Aorta (tissue), 5 donors: Measurements from ENCODE around the gene RXRA. TPM values are rescaled to one million over a fixed set of nuclear protein-coding genes. Genes with fewer than 3 reads are reported as not detected.

Experiments
- ATAC-seq: fragments of 200-7000 bp; cut with Tn5 transposase; one replicate; pipeline ENCODE4 v1.9.1; 2022; ENCODE audit warnings: moderate library complexity; ENCODE audit not compliant: low FRiP score
- DNase-seq, 2 donors: peaks; one replicate each; pipeline ENCODE4 v3.0.0-alpha.2; 2020
- H3K27ac ChIP-seq, 2 donors: one replicate each; pipeline ENCODE4 v1.5.1; 2013; ENCODE audit warnings: low read length in 2 of 2, mild to moderate bottlenecking in 2 of 2, moderate library complexity in 2 of 2, control low read depth in 1 of 2, inconsistent platforms in 1 of 2, low read depth in 1 of 2
- H3K27me3 ChIP-seq, 2 donors: one replicate each; pipeline ENCODE4 v1.6.1; 2013; ENCODE audit warnings: control low read depth in 1 of 2, low read length in 1 of 2, mild to moderate bottlenecking in 1 of 2, moderate library complexity in 1 of 2; ENCODE audit not compliant: insufficient read depth in 2 of 2, control insufficient read depth in 1 of 2
- H3K36me3 ChIP-seq, 2 donors: one replicate each; pipeline ENCODE4 v1.6.1; 2013; ENCODE audit warnings: control low read depth in 1 of 2, low read length in 1 of 2, mild to moderate bottlenecking in 1 of 2; ENCODE audit not compliant: insufficient read depth in 2 of 2, control insufficient read depth in 1 of 2
- H3K4me1 ChIP-seq, 2 donors: one replicate each; pipeline ENCODE4 v1.6.1; 2013; ENCODE audit warnings: low read length in 2 of 2, control low read depth in 1 of 2, mild to moderate bottlenecking in 1 of 2, moderate library complexity in 1 of 2; ENCODE audit not compliant: insufficient read depth in 2 of 2, control insufficient read depth in 1 of 2
- H3K4me3 ChIP-seq, 2 donors: one replicate each; pipeline ENCODE4 v1.5.1; 2013; ENCODE audit warnings: low read length in 2 of 2, control low read depth in 1 of 2, mild to moderate bottlenecking in 1 of 2
- H3K9me3 ChIP-seq: one replicate; pipeline ENCODE4 v1.6.1; 2013; ENCODE audit warnings: mild to moderate bottlenecking, low read length; ENCODE audit not compliant: control insufficient read depth
- WGBS, 2 donors: extraction: QIAGEN DNeasy Blood & Tissue Kit; methylation state at CpG; one replicate each; pipeline ENCODE4 v1.1.7; 2013; 5-methylcytosine and 5-hydroxymethylcytosine counted together
- intact Hi-C, 2 donors: fragments of 100-400 bp; cut with DNase I; formaldehyde crosslinking; loops; one replicate each; pipeline versions ENCODE4 v1.14.2 to v1.15.0; 2022
- polyA plus RNA-seq, 2 donors: library from polyadenylated mRNA; stranded (reverse); fragments of 200-250 nt; gene quantifications; one replicate each; pipeline ENCODE4 v1.2.3, GENCODE V29; 2013
- total RNA-seq, 2 donors: library from RNA; stranded (reverse); fragmentation: NEBNext Ultra II Directional; extraction: Animal tissue kit (Norgen Biotek cat#: 25700); gene quantifications; one replicate each; pipeline ENCODE4 v1.2.1, GENCODE V29; 2021
- donor health status: healthy with polysubstance abuse.
- donor health status: Bipolar disorder and iron deficiency.
- donor health status: DM: no; HTN: no; CAD: no.
- donor health status: DM: no; HTN: no; CAD: no.
- donor health status: DM: yes; HTN: yes; CAD: no.

Gene RXRA
- total and polyA plus RNA-seq, 4 donors: 17.7 to 67.8 (median 32.7) TPM

DNA sequence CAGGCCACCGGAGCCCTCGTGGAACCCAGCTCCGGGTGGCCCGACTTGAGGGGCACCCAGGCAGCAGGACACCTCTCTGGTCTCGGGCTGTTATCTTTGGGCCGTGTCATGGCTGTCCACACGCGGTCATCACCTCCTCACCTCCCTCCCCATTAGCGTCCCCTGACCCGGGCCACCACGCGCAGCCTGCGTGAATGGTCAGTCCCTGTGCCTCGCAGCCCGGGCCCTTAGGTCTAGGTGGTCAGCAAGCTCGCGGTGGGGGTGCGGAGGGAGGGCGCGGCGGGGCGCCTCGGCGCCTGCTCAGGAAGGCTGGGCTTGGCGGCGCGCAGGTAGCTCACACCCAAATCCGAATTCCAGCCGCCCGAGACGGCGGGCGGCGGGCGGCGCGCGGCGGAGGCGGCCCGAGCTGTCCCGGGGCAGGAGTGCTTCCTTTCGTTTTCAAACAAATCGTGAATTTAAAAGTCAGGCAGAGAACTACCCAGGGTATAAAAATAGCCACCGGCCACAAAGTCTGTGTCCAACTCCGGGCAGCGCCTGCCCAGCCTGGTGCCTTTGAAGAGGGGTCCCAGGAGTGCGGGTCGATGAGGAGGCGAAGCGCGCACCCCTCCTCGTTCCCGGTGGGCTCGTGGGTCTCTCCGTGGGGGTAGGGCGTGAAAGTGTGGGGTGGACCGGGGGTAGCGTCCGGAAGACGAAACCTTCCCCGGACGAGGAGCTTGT lies 1.0 kb upstream of the RXRA start:
- ATAC-seq (peak; percentile 3), DNase-seq (peak; percentile 67 to 82)
- 2 to 4% methylated on average over 59 to 63 of the region's 63 CpGs for WGBS, 2 donors
- no peaks in the 10 kb centered on the region for H3K4me1 ChIP-seq
- intact Hi-C loops: loop anchor here (2.0 to 10.0 kb wide), 6 partner anchors 37 to 260 kb away; partner anchors contain the start of gene BRD3 (in 1 of the 2)
- H3K9me3 ChIP-seq: no peaks in the 10 kb centered on the region
- H3K27me3 ChIP-seq: no peaks in the 10 kb centered on the region
- H3K36me3 ChIP-seq: no peaks in the 10 kb centered on the region
- H3K4me3 ChIP-seq: peak overlapping the region; percentile 20 to 64
- H3K27ac ChIP-seq: peak overlapping the region; percentile 86 to 93

GRCh38 chr9:134326724-134327601 lies 708 bp downstream of the RXRA start:
- intact Hi-C loops: loop anchor here (2.0 to 10.0 kb wide), 6 partner anchors 35 to 262 kb away; partner anchors contain the start of gene BRD3 (in 1 of the 2)
- no peaks in the 10 kb centered on the region for H3K36me3 ChIP-seq
- DNase-seq (peak; percentile 58 to 79), ATAC-seq (no peak)
- H3K4me3 ChIP-seq: peak overlapping the region; percentile 54 to 73
- H3K27ac ChIP-seq: peak overlapping the region; percentile 33 to 51
- WGBS, 2 donors: 1 to 4% methylated on average over 24 to 83 of the region's 83 CpGs
- H3K9me3 ChIP-seq: no peaks in the 10 kb centered on the region
- no peaks in the 10 kb centered on the region for H3K4me1 ChIP-seq
- no peaks in the 10 kb centered on the region for H3K27me3 ChIP-seq

DNA sequence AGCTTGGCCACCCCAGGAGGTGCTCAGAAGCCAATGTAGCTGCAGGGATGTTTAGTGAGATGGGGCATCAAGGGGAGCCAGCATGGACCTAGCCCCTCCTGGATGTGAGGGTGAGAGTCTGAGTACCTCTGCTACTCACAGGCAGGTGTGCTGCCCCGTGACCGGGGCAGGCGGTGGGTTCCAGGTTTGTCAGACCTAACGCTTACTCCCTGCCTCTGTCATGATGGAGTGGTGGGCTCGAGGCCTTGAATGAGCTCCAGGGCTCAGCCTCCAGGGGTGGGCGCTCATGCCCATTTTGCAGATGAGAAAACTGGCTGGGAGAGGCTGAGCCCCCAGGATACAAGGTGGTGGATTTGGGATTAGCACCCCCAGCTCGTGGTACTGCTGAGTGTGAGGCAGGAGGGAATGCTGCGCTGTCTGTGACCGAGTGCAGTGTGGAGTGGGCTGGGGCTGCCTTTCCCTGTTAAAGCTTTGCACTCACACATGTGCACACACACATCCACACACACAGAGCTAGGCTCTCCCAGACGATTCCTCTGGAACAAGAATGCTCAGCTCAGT lies 1.5 kb downstream of the RXRA start:
- H3K27me3 ChIP-seq: no peaks in the 10 kb centered on the region
- ATAC-seq (no peak), DNase-seq (peak; percentile 48 to 66)
- peak overlapping the region in 1 of 2 donors; percentile 54 for H3K4me3 ChIP-seq
- H3K4me1 ChIP-seq: no peaks in the 10 kb centered on the region
- WGBS, 2 donors: 33 to 40% methylated on average over 10 of the region's 10 CpGs
- intact Hi-C loops: loop anchor here (2.0 to 10.0 kb wide), 7 partner anchors 35 to 263 kb away; partner anchors contain the start of gene BRD3 (in 1 of the 2)
- H3K36me3 ChIP-seq: no peaks in the 10 kb centered on the region
- no peaks in the 10 kb centered on the region for H3K9me3 ChIP-seq
- H3K27ac ChIP-seq: peak overlapping the region in 1 of 2 donors; percentile 35

GRCh38 chr9:134328341-134328840 lies 2.1 kb downstream of the RXRA start:
- Histone ChIP-seq H3K27ac (peak overlapping the region; percentile 35 to 71), H3K9me3 (no peaks in the 10 kb centered on the region), H3K36me3 (no peaks in the 10 kb centered on the region), H3K4me1 (no peaks in the 10 kb centered on the region), H3K27me3 (no peaks in the 10 kb centered on the region), H3K4me3 (peak overlapping the region; percentile 9 to 10)
- no peak for ATAC-seq
- intact Hi-C loops: loop anchor here (2.0 to 10.0 kb wide), 6 partner anchors 34 to 264 kb away; partner anchors contain the start of gene BRD3 (in 1 of the 2)
- WGBS, 2 donors: 5 to 8% methylated on average over 16 of the region's 16 CpGs
- DNase-seq: peak; percentile 44 to 75

DNA sequence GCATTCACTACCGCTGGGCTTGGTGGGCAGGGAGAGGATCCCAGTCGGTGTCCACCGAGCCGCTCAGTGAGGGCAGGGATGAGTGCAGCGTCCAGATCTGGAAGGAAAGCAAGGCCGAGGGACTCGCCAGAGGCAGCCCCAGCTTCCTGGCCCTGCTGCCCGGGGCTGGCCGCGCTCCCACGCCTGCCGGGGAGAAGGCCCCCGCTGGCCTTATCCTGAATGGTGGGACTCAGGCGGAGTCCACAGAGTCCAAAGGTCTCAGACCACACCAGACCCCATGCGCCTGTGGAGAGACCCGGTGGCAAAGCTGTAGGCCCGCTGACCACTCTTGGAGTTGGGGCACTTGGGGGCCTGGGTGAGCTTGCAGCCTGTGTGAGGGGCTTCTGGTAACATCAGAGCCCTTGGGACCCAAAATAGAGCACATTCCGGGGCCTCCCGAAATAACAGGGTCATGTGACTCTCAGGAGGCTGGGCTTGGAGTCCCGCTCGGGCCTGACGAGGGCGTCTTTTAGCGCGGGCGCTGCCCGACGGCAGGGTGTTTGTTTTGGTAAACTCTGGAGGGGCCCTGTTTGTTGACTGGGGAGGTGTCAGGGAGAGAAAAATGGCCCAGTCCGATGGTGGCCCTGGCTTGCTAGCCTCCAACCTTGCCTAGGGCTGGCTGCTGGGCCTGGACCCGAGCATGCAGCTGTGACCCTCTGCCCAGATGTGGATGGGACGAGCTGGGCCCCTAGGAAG lies 2.8 kb downstream of the RXRA start:
- ATAC-seq: peak; percentile 59
- H3K27ac ChIP-seq: peak overlapping the region; percentile 35 to 71

DNA sequence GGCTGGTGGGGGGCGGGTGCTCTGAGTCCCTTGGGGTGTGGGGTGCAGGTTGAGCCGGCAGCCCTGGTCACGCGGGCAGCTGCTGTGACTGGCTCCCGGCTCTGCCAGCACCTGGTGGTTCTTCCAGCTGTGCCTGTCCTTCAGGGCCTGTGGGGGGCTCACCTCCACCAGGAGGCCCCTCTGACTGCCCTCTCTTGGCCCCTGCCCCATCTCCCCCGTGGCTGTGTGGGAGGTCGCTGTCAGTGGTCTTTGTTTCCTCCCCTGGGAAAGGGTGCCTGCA lies 3.3 kb downstream of the RXRA start:
- H3K36me3 ChIP-seq: no peaks in the 10 kb centered on the region
- DNase-seq: no peak
- no peak overlapping the region for H3K4me3 ChIP-seq
- H3K27ac ChIP-seq: no peak overlapping the region
- 15 to 23% methylated on average over 7 of the region's 7 CpGs for WGBS, 2 donors
- no peak for ATAC-seq
- H3K9me3 ChIP-seq: no peaks in the 10 kb centered on the region
- no peaks in the 10 kb centered on the region for H3K27me3 ChIP-seq
- no peaks in the 10 kb centered on the region for H3K4me1 ChIP-seq
- intact Hi-C loops: loop anchor here (2.0 to 10.0 kb wide), 6 partner anchors 33 to 265 kb away; partner anchors contain the start of gene BRD3 (in 1 of the 2)

More for the DNA sequence above, 2.8 kb downstream of the RXRA start:
- 7% methylated on average over 29 to 31 of the region's 31 CpGs for WGBS, 2 donors
- no peaks in the 10 kb centered on the region for H3K27me3 ChIP-seq
- DNase-seq: peak; percentile 78 to 86
- no peaks in the 10 kb centered on the region for H3K9me3 ChIP-seq
- H3K4me3 ChIP-seq: peak overlapping the region; percentile 9 to 10
- no peaks in the 10 kb centered on the region for H3K36me3 ChIP-seq
- H3K4me1 ChIP-seq: no peaks in the 10 kb centered on the region
- intact Hi-C loops: loop anchor here (2.0 to 10.0 kb wide), 6 partner anchors 33 to 264 kb away; partner anchors contain the start of gene BRD3 (in 1 of the 2)

DNA sequence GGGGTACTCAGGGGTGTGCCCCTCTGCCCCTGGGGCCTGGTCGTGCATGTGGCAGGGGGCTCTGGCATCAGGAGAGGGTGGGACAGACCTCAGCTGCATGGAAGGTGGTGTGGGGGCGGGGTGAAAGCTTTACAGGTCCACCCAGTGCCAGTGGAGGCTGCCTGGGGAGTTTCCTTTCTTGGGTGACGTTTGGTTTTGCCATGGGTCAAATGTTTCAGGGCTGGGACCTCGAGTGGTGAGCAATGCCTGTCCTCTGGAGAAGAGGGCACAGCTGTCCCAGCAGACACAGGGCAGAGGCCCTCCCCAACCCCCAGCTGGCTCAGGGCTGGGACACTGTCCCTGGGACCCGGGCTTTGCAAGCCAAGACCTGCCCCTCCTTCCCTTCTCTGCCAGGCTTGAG lies 3.6 kb downstream of the RXRA start:
- ATAC-seq (no peak), DNase-seq (peak in 1 of 2 donors; percentile 71)
- Histone ChIP-seq H3K36me3 (no peaks in the 10 kb centered on the region), H3K4me1 (no peaks in the 10 kb centered on the region), H3K27me3 (no peaks in the 10 kb centered on the region), H3K9me3 (no peaks in the 10 kb centered on the region), H3K4me3 (no peak overlapping the region), H3K27ac (no peak overlapping the region)
- 18 to 20% methylated on average over 5 of the region's 5 CpGs for WGBS, 2 donors
- intact Hi-C loops: loop anchor here (2.0 to 10.0 kb wide), 6 partner anchors 32 to 265 kb away; partner anchors contain the start of gene BRD3 (in 1 of the 2)

DNA sequence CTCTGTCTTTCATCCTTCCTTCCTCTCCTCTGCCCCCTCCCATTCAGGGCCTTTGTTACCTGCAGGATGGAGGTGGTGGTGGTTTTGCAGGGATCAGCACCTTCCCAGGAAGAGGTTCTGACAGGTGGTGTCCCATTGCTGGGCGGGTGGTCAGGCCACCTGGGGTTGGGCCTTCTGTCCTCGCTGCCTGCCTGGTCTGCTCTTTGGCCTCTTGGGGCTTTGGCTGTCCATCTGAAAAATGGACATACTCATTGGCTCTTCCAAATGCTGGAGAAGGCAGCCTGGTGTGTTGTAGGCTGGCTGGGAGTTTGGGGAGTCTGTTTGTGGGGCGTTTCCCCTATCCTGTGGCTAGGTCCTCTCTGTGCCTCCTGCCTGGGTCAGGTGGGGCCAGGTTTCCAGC lies 4.3 kb downstream of the RXRA start:
- Histone ChIP-seq H3K27me3 (no peaks in the 10 kb centered on the region), H3K4me3 (no peak overlapping the region), H3K9me3 (no peaks in the 10 kb centered on the region), H3K36me3 (no peaks in the 10 kb centered on the region), H3K4me1 (no peaks in the 10 kb centered on the region), H3K27ac (no peak overlapping the region)
- intact Hi-C loops: no loop called here
- WGBS, 2 donors: 88 to 89% methylated on average over 3 of the region's 3 CpGs
- no peak for ATAC-seq
- peak in 1 of 2 donors; percentile 32 for DNase-seq
